Measurements from ENCODE around the gene CCDC186. TPM values are rescaled to one million over a fixed set of nuclear protein-coding genes. Genes with fewer than 3 reads are reported as not detected.
"Not testable (repeated sequence)": the region's sequence is repeated elsewhere in the genome, so short reads cannot be mapped to it uniquely, and the experiment has no call there.

Gene CCDC186
- total RNA-seq, 1 experiment from 2014 or later = 5.7 TPM

GRCh38 chr10:114143160-114143559 is 30.8 kb downstream of the CCDC186 start:
- no peak for TF ChIP-seq EZH2phosphoT487 (IDR thresholded peaks at IDR 0.05; ENCODE audit: borderline replicate concordance, low read length)
- TF ChIP-seq EZH2 (IDR thresholded peaks at IDR 0.05; ENCODE audit: low read length, unreplicated experiment) = no peak
- Histone ChIP-seq H4K20me1 (ENCODE audit: low read length) (no peaks in the 10 kb centered on the region), H3K4me3 (ENCODE audit: low read length) (no peak overlapping the region), H2AFZ (ENCODE audit: low read length) (no peak overlapping the region), H3F3A (ENCODE audit: low read length, unreplicated experiment) (no peaks in the 10 kb centered on the region), H3K9ac (ENCODE audit: low read length) (no peak overlapping the region), H3K9me2 (replicated peaks; ENCODE audit: low read length) (no peaks in the 10 kb centered on the region), H3K4me2 (ENCODE audit: low read length) (no peak overlapping the region), H3K4me1 (ENCODE audit: insufficient read depth, low read length) (no peaks in the 10 kb centered on the region), H3K27ac (ENCODE audit: low read length) (no peak overlapping the region), H3K36me3 (ENCODE audit: low read depth, low read length) (peaks cover 4% of the 10 kb centered on the region; the same call in 1 of the 2 replicates), H3K27me3 (ENCODE audit: low read length) (no peaks in the 10 kb centered on the region), H3K9me3 (ENCODE audit: low read length) (no peaks in the 10 kb centered on the region), H3K79me2 (ENCODE audit: low read length) (no peaks in the 10 kb centered on the region)
- no TSS peak for BruUV-seq (replicated peaks)
- intact Hi-C loops (cut with micrococcal nuclease) = no loop called here
- CTCF ChIA-PET = no interaction called here
- ATAC-seq = no peak
- no peak for DNase-seq
- POLR2A ChIA-PET (ENCODE audit: unreplicated experiment) = no interaction called here

GRCh38 chr10:114142018-114142417 is 32.0 kb downstream of the CCDC186 start:
- Histone ChIP-seq H3K4me1 (ENCODE audit: insufficient read depth, low read length) (no peaks in the 10 kb centered on the region), H3K4me3 (ENCODE audit: low read length) (no peak overlapping the region), H3K36me3 (ENCODE audit: low read depth, low read length) (peaks cover 4% of the 10 kb centered on the region; the same call in 1 of the 2 replicates), H3K9me3 (ENCODE audit: low read length) (no peaks in the 10 kb centered on the region), H3K27me3 (ENCODE audit: low read length) (no peaks in the 10 kb centered on the region), H3K9me2 (replicated peaks; ENCODE audit: low read length) (no peaks in the 10 kb centered on the region), H3K27ac (ENCODE audit: low read length) (no peak overlapping the region), H2AFZ (ENCODE audit: low read length) (no peak overlapping the region), H3K4me2 (ENCODE audit: low read length) (no peak overlapping the region), H3K79me2 (ENCODE audit: low read length) (no peaks in the 10 kb centered on the region), H3K9ac (ENCODE audit: low read length) (no peak overlapping the region), H3F3A (ENCODE audit: low read length, unreplicated experiment) (no peaks in the 10 kb centered on the region), H4K20me1 (ENCODE audit: low read length) (no peaks in the 10 kb centered on the region)
- intact Hi-C loops (cut with micrococcal nuclease) = no loop called here
- BruUV-seq (replicated peaks) = no TSS peak
- TF ChIP-seq CTCF (conservative IDR thresholded peaks at IDR 0.05; ENCODE audit: low read depth, low read length) (no peak), EZH2 (IDR thresholded peaks at IDR 0.05; ENCODE audit: low read length, unreplicated experiment) (no peak), EZH2phosphoT487 (IDR thresholded peaks at IDR 0.05; ENCODE audit: borderline replicate concordance, low read length) (no peak)
- POLR2A ChIA-PET (ENCODE audit: unreplicated experiment) = no interaction called here
- DNase-seq (no peak), ATAC-seq (no peak)
- CTCF ChIA-PET = no interaction called here

- H3K27me3 ChIP-seq (ENCODE audit: low read length); BruUV-seq (replicated peaks); CTCF ChIA-PET; H3K9me2 ChIP-seq (replicated peaks; ENCODE audit: low read length); H3K9ac ChIP-seq (ENCODE audit: low read length); H3K36me3 ChIP-seq (ENCODE audit: low read depth, low read length); H2AFZ ChIP-seq (ENCODE audit: low read length); H3K9me3 ChIP-seq (ENCODE audit: low read length); H3K27ac ChIP-seq (ENCODE audit: low read length); intact Hi-C loops (cut with micrococcal nuclease); DNase-seq; H4K20me1 ChIP-seq (ENCODE audit: low read length); H3K4me2 ChIP-seq (ENCODE audit: low read length); H3K79me2 ChIP-seq (ENCODE audit: low read length); POLR2A ChIA-PET (ENCODE audit: unreplicated experiment); H3K4me3 ChIP-seq (ENCODE audit: low read length); H3K4me1 ChIP-seq (ENCODE audit: insufficient read depth, low read length); ATAC-seq; H3F3A ChIP-seq (ENCODE audit: low read length, unreplicated experiment): not testable (repeated sequence)
These were observed 33.2 kb downstream of the CCDC186 start for GRCh38 chr10:114140827-114141226.

- H3K27me3 ChIP-seq (ENCODE audit: low read length) = no peaks in the 10 kb centered on the region
- no peak overlapping the region for H3K4me2 ChIP-seq (ENCODE audit: low read length)
- no peaks in the 10 kb centered on the region for H3K9me2 ChIP-seq (replicated peaks; ENCODE audit: low read length)
- no peaks in the 10 kb centered on the region for H3F3A ChIP-seq (ENCODE audit: low read length, unreplicated experiment)
- no peaks in the 10 kb centered on the region for H3K79me2 ChIP-seq (ENCODE audit: low read length)
- ChIA-PET CTCF (no interaction called here), POLR2A (ENCODE audit: unreplicated experiment) (no interaction called here)
- TF ChIP-seq CTCF (conservative IDR thresholded peaks at IDR 0.05; ENCODE audit: low read depth, low read length) (no peak), EZH2phosphoT487 (IDR thresholded peaks at IDR 0.05; ENCODE audit: borderline replicate concordance, low read length) (no peak), EZH2 (IDR thresholded peaks at IDR 0.05; ENCODE audit: low read length, unreplicated experiment) (no peak)
- ATAC-seq (no peak), DNase-seq (no peak)
- H3K9me3 ChIP-seq (ENCODE audit: low read length) = no peaks in the 10 kb centered on the region
- H3K4me1 ChIP-seq (ENCODE audit: insufficient read depth, low read length) = no peaks in the 10 kb centered on the region
- BruUV-seq (replicated peaks) = no TSS peak
- no peak overlapping the region for H3K9ac ChIP-seq (ENCODE audit: low read length)
- peaks cover 4% of the 10 kb centered on the region; the same call in 1 of the 2 replicates for H3K36me3 ChIP-seq (ENCODE audit: low read depth, low read length)
- intact Hi-C loops (cut with micrococcal nuclease) = no loop called here
- H2AFZ ChIP-seq (ENCODE audit: low read length) = no peak overlapping the region
- H4K20me1 ChIP-seq (ENCODE audit: low read length) = no peaks in the 10 kb centered on the region
- H3K4me3 ChIP-seq (ENCODE audit: low read length) = no peak overlapping the region
- H3K27ac ChIP-seq (ENCODE audit: low read length) = no peak overlapping the region
These were observed 34.0 kb downstream of the CCDC186 start for GRCh38 chr10:114140036-114140435.

All from PC-3 (cell line).